Testis (tissue), 3 donors: ENCODE results near the gene MYF6. TPM values are rescaled to one million over a fixed set of nuclear protein-coding genes. Genes with fewer than 3 reads are reported as not detected.

Source experiments
- DNase-seq: peaks from one replicate; pipeline ENCODE4 v3.0.0-alpha.2; 2019
- H3K27ac ChIP-seq, 2 donors: fragments of 200-600 bp; sonication (generic); one replicate each; pipeline ENCODE4 v1.5.1; 2019
- H3K27me3 ChIP-seq: fragments of 200-600 bp; sonication (generic); one replicate; pipeline ENCODE4 v1.5.1; 2019
- H3K36me3 ChIP-seq: fragments of 200-600 bp; sonication (generic); one replicate; pipeline ENCODE4 v1.5.1; 2017; ENCODE audit warnings: low read depth; ENCODE audit errors: missing control alignments
- H3K4me1 ChIP-seq: fragments of 200-600 bp; sonication (generic); one replicate; pipeline ENCODE4 v1.5.1; 2019
- H3K4me3 ChIP-seq, 2 donors: fragments of 200-600 bp; sonication (generic); one replicate each; pipeline ENCODE4 v1.5.1; 2017 to 2019
- H3K9me3 ChIP-seq: fragments of 200-600 bp; sonication (generic); one replicate; pipeline ENCODE4 v1.5.1; 2017
- CTCF ChIP-seq, 3 experiments: fragments of 450-650 bp in 2 of 3; fragments of 200-600 bp in 1 of 3; sonication (generic) in 1 of 3; IDR thresholded peaks; one replicate each; pipeline ENCODE4 v1.5.1; 2016 to 2019; ENCODE audit warnings: antibody characterized with exemption in 3 of 3, mild to moderate bottlenecking in 2 of 3, moderate library complexity in 1 of 3
- POLR2A ChIP-seq: fragments of 450-650 bp; IDR thresholded peaks from one replicate; pipeline ENCODE4 v1.6.1; 2017; ENCODE audit warnings: antibody characterized with exemption, mild to moderate bottlenecking, moderate library complexity
- WGBS, 2 donors: methylation state at CpG; one replicate each; pipeline ENCODE4 v1.1.5; 2018; 5-methylcytosine and 5-hydroxymethylcytosine counted together
- intact Hi-C: fragments of 100-400 bp; cut with DNase I; formaldehyde crosslinking; loops from one replicate; pipeline ENCODE4 v1.15.1; 2023; ENCODE audit warnings: low total_unique reads
- polyA plus RNA-seq: library from polyadenylated mRNA; stranded (reverse); fragments of 350-450 nt; fragmentation: Illumina TruSeq; extraction: RNeasy Lipid Tissue Mini Kit (QIAGEN cat#74804); gene quantifications from one replicate; pipeline ENCODE4 v1.2.3, GENCODE V29; 2014; ENCODE audit warnings: low read depth, low replicate concordance; ENCODE audit not compliant: insufficient read depth
- total RNA-seq, 2 donors: library from RNA; depleted of rRNA; stranded (reverse); fragments of >200 nt; gene quantifications; one replicate each; pipeline ENCODE4 v1.2.3, GENCODE V29; 2016

MYF6 gene
- total and polyA plus RNA-seq, 3 donors from 2014 or later, result 2.1 TPM; not detected in 2

DNA sequence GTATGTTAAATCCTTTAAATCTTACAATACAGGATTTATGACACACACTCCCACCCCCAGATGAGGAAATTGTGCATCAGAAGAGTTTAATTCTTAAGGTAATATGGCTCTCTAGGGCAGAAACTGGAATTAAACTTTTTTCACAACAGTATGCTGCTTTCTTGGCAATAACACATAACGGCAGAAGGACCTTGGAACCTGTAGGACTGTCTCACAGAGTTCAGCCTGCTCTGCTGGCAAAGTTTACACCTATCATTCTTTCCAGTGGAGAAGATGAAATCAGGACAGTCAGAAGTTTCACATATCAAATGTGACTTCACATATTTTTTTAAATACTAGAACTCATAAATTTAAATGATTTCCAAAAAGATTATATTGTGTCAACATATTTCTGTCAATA lies 30.6 kb upstream of the MYF6 start:
- H3K36me3 ChIP-seq, result no peaks in the 10 kb centered on the region
- H3K4me3 ChIP-seq, result no peak overlapping the region
- no peak for DNase-seq
- intact Hi-C loops, result no loop called here
- 50 to 52% methylated on average over 1 of the region's 1 CpG for WGBS, 2 donors
- H3K9me3 ChIP-seq, result no peaks in the 10 kb centered on the region
- no peaks in the 10 kb centered on the region for H3K4me1 ChIP-seq
- H3K27ac ChIP-seq, result no peak overlapping the region
- no peaks in the 10 kb centered on the region for H3K27me3 ChIP-seq
- TF ChIP-seq POLR2A (no peak), CTCF (IDR thresholded peaks at IDR 0.05) (no peak)

GRCh38 chr12:80677994-80678393 lies 29.4 kb upstream of the MYF6 start:
- no peak for DNase-seq
- no peak overlapping the region for H3K27ac ChIP-seq
- 90% methylated on average over 1 of the region's 1 CpG for WGBS, 2 donors
- TF ChIP-seq POLR2A (no peak), CTCF (IDR thresholded peaks at IDR 0.05) (no peak)
- H3K36me3 ChIP-seq, result no peaks in the 10 kb centered on the region
- no peaks in the 10 kb centered on the region for H3K4me1 ChIP-seq
- intact Hi-C loops, result no loop called here
- no peak overlapping the region for H3K4me3 ChIP-seq
- H3K9me3 ChIP-seq, result no peaks in the 10 kb centered on the region
- no peaks in the 10 kb centered on the region for H3K27me3 ChIP-seq

DNA sequence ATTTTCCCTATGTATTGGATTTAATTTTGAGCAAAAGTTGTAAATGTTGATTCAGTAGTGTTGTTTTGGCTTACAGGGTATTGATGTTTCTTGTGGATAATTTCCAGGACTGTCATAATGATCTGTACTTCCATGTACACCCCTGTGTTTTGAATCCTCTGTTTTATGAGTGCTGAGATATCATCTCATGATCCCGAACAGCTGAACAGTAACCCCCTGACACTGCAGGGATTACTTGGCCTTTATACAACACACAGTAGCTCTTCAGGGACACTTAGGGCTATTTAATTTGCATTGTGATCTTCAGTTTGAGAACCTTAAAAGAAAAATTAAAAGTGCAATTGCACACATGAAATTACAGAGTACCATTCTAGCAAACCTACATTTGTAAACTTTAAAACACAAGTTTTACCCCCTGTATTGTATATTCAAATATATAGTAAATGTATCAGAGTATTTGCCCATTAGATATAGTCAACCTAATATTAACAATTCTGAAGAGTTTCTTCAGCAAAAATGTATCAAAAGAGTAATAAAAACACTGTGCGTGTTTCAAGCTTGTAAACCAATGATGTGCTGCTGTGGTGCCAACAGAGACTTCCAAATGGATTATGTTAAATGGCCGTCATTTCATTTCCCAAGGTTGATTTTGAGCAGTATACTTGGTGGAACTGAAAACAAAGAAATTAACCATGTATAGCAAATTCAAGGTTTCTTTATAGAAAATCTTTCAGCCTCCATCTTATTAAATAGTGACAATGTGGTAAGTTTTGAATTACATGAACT lies 27.9 kb upstream of the MYF6 start:
- intact Hi-C loops, result no loop called here
- Histone ChIP-seq H3K9me3 (no peaks in the 10 kb centered on the region), H3K4me1 (no peaks in the 10 kb centered on the region), H3K27me3 (no peaks in the 10 kb centered on the region), H3K36me3 (no peaks in the 10 kb centered on the region), H3K27ac (no peak overlapping the region), H3K4me3 (no peak overlapping the region)
- DNase-seq, result no peak
- TF ChIP-seq CTCF (IDR thresholded peaks at IDR 0.05), result no peak
- TF ChIP-seq POLR2A, result no peak
- WGBS, 2 donors, result 80 to 88% methylated on average over 3 of the region's 3 CpGs

- no peaks in the 10 kb centered on the region for H3K36me3 ChIP-seq
- no peak for DNase-seq
- no peaks in the 10 kb centered on the region for H3K27me3 ChIP-seq
- H3K9me3 ChIP-seq, result no peaks in the 10 kb centered on the region
- no peak overlapping the region for H3K4me3 ChIP-seq
- no peaks in the 10 kb centered on the region for H3K4me1 ChIP-seq
- intact Hi-C loops, result no loop called here
- TF ChIP-seq CTCF (IDR thresholded peaks at IDR 0.05), result no peak
- TF ChIP-seq POLR2A, result no peak
- WGBS, 2 donors, result 80 to 83% methylated on average over 2 of the region's 2 CpGs
- H3K27ac ChIP-seq, result no peak overlapping the region
Measured at GRCh38 chr12:80681287-80681686, 26.1 kb upstream of the MYF6 start.

- H3K36me3 ChIP-seq, result no peaks in the 10 kb centered on the region
- TF ChIP-seq CTCF (IDR thresholded peaks at IDR 0.05), result no peak
- intact Hi-C loops, result no loop called here
- DNase-seq, result no peak
- H3K4me1 ChIP-seq, result no peaks in the 10 kb centered on the region
- WGBS, 2 donors, result 91 to 93% methylated on average over 3 of the region's 3 CpGs
- no peaks in the 10 kb centered on the region for H3K9me3 ChIP-seq
- H3K27ac ChIP-seq, result no peak overlapping the region
- H3K4me3 ChIP-seq, result no peak overlapping the region
- no peaks in the 10 kb centered on the region for H3K27me3 ChIP-seq
Measured at GRCh38 chr12:80681786-80682185, 25.6 kb upstream of the MYF6 start.
